GM18498 (cell line): Measurements from ENCODE around the gene SYT15.
"Not testable (repeated sequence)": the region's sequence is repeated elsewhere in the genome, so short reads cannot be mapped to it uniquely, and the experiment has no call there.

Experiments
- ATAC-seq: cut with Tn5 transposase; IDR thresholded peaks from one replicate; pipeline ENCODE4 v1.9.1; 2021; ENCODE audit warnings: mild to moderate bottlenecking, moderate library complexity; ENCODE audit not compliant: unreplicated experiment

The SYT15 gene

DNA sequence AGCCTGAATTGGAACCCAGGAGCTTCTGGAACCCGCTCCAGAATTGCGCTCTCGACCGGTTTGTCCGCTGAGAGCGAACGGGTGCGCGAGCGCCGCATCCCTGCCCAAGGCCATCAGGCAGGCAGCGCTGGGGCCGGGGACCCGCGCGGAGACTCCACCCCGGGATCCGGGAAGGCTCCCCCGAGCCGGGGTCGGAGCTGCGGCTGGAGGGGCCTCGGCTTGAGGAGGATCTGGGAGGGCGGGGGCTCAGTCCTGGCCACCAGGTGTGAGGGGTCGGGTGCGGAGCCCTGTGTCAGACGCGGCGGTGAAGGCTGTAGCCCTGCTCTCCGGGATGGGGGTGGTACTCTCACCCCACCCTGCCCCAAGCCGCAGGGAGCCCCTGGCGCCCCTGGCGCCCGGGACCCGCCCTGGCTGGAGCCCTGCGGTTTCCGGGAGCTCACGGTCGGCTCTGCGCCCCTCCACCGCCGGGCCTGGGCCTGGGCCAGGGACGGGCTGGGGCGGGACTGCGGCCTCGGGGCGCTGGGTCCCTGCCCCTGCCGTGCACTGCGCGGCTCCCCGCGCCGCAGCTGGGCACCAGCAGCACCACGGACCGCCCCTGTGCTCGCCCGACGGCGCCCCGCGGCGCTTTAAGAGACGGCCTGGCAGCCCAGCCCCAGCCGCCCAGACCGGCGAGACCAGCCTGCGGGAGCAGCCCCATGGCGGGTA lies at the start of gene SYT15:
Gene SYT15, plus strand, starts transcription at position 655 of the 705 bp plus-strand sequence. Its CDS starts 41 bp downstream, at position 696.
- not testable (repeated sequence) for ATAC-seq

DNA sequence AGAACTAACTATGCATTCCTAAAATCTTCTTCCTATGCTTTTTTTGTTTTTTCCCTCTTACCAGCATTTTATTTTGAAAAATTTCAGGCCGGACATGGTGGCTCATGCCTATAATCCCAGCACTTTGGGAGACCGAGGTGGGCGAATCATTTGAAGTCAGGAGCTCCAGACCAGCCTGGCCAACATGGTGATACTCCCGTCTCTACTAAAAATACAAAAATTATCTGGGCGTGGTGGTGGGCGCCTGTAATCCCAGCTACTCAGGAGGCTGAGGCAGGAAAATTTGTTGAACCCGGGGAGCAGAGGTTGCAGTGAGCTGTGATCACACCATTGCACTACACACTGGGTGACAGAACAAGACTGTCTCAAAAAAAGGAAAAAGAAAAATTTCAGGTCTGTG lies 49.2 kb upstream of the SYT15 start:
- not testable (repeated sequence) for ATAC-seq

DNA sequence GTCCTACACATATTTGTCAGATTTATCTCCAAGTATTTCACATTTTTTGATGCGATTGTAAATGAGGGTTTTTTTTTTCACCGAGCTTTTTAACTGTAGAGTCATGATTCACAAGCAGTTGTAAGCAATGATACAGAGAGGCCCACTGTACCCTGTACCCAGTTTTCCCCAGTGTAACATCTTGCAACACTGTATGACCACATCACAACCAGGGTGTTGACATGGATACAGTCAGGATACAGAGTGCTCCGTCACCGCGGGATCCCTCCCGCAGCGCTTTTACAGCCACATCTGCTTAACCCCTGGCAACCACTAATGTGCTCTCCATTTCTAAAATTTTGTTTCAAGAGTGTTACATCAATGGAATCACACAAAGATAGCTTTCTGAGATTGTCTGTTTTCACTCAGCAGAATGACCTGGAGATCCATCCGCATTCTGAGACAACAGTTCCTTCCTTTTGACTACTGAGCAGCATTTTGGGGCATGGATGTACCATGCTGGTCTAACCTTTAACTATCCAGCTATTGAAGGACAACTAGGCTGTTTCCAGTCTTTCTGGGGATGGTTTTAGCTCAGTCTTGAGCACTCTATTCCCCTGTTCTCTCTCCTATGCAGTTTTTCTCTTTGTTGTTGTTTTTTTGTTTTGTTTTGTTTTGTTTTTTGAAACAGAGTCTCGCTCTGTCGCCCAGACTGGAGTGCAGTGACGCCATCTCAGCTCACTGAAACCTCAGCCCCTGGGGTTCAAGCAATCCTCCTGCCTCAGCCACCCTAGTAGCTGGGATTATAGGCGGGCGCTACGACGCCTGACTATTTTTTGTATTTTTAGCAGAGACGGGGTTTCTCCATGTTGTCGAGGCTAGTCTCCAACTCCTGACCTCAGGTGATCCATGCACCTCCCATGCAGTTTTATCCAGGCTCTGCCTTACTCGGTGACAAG lies 48.4 kb upstream of the SYT15 start:
- no peak for ATAC-seq

GRCh38 chr10:46532256-46532655 lies 46.7 kb upstream of the SYT15 start:
- ATAC-seq = not testable (repeated sequence)

GRCh38 chr10:46534828-46535524 lies 44.0 kb upstream of the SYT15 start:
- ATAC-seq = no peak

DNA sequence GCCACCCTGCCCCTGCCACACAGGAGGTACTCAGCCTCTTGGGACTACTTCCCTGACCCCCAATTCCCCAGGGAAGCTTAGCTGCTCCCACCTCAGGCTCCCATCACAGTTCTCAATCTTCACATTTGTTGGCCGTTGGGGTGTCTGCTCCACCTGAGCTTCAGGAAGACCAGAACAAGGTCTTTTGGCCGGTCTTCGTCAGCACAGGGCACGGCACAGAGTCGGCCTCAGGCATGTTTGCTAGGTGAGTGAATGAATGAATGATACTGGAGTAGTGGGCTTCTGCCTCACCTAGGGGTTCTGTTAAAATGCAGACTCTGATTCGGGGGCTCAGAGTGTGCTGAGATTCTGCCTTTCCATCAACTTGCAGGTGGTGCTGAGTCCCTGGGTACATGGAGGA lies 42.8 kb upstream of the SYT15 start:
- ATAC-seq = no peak

- ATAC-seq = no peak
Observed at GRCh38 chr10:46536781-46537180, 42.1 kb upstream of the SYT15 start.

DNA sequence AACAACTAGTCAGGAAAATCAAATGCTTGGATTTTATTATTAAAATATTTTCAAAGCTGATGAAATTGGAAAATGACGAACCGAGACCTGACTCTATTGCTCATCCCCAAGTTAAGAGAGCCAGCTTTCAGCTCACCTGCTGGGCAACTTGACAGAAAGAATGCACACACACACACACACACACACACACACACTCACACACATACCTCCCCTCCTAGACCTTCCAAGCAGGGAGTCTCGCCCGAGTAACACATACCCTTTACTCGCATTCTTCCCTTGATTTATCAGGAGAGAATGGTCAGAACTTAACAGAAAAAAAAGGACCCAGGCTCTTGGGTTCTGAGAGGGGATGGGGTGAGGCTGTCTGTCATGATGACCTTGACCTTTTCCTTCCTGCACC lies 41.6 kb upstream of the SYT15 start:
- ATAC-seq = no peak

- ATAC-seq = no peak
Observed at GRCh38 chr10:46538155-46538554, 40.8 kb upstream of the SYT15 start.

- no peak for ATAC-seq
Observed at GRCh38 chr10:46538717-46539426, 40.1 kb upstream of the SYT15 start.

GRCh38 chr10:46539596-46540411 lies 39.1 kb upstream of the SYT15 start:
- ATAC-seq = no peak

- ATAC-seq = no peak
Observed at GRCh38 chr10:46540412-46541016, 38.4 kb upstream of the SYT15 start.

DNA sequence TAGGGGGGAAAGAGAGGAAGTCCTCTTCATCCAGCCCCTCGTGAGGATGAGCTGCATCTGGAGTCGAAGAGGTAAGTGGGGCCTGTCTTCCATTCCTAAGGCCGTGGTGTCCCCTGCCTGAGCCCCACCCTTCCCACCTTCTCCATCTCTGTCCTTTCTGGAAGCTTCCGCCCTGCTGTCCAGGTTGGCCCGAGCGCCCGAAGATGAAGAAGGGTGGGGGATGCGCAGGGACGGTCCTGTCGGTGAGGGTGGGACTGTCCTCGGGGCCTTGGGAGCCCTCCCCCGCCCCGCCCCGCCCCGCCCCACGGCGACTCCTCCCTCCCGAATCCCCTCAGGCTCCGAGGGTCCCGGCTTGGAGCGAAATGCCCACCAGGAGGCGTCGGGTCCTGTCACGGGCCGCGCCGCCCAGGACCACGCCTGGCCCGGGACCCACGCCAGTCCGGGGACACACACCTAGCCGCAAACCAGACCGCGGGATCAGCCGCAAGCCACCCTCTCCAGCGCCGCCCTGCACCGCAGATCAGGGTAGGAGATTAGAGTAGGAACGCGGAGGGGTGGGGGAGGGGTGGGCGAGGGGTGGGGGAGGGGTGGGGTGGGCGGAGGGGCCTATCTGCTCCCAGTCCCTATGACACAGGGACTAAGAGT lies 37.8 kb upstream of the SYT15 start:
- ATAC-seq = no peak

- ATAC-seq = no peak
Observed at GRCh38 chr10:46541735-46542566, 37.0 kb upstream of the SYT15 start.

DNA sequence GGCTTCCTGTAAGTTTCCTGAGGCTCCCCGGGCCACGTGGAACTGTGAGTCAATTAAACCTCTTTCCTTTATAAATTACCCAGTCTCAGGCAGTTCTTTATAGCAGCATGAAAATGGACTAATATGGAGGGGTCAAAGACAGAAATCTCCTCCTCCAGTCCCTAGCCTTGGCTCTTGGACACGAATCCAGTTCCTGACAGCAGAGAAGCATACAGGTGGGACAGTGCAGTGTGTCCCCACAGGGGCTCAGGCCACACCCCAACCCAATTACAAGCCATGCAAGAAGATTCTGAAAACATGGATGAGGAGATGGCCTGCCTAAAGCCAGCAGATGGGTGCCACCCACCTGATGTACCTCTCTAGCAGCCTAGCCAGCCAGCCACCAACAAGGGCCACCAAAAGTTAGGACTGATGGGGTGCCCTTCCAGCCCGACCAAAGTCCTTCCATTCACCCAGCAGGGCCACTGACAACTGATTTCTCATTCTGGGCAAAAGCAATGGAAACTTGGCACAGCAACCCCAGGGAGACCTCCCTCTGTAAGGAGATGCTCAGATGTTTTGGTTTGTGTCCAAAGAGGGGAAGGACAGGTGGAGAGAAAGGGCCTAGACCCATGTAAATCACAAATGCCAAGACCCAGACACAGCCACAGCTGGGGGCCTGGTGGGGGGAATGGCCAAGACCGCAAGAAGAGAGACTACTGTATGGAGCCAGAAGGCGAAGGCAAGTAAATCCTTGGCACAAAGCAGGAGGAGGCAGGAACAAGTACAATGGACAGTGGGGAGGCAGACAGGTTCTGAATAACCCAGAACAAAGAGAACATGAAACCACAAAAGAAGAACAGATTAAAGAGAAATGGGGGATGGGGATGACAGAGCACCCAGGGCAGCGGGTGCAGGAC lies 36.1 kb upstream of the SYT15 start:
- ATAC-seq = no peak

DNA sequence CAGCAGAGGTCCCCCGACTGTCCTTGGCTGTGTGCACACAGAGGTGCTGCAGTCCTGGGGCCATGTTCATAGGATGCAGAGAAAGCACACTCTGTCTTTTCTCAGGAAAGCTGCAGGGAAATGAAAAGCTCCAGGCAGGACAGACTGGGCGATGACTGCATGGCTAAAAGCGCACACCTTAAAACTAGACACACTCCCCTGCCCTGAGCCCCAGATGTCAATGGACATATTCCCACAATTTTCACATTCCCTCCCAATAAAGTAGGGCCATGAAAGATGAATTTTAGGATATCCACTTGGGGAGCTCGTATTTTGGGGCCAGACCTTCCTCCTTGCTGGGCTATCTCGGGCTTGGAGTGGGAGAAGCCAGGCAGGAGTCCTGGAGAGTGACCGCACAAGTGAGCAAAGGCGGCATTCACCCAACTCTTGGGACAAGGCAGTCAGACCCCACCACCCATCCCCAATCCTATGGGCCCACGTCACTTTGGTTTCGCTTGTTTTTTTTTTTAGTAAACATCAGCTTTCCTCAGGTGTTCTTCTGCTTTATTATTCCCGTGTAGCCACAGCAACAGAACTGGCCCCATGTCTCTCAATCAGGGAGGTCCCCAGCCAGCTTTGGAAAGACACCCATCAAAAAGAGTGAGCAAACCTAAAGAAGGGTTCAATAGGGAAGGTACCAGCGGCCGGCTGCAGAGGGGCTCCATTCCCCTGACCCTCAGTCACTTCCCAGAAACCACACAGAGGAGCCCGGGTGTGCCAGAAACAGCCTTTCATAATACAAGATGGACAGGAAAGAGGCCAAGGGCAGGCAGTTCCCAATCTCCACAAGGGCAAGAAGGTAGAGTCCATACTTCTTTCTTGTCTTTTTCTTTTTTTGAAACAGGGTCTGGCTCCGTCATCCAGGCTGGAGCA lies 35.2 kb upstream of the SYT15 start:
- ATAC-seq = no peak
